ENCODE measurements around the gene NKX3-2.

DNA sequence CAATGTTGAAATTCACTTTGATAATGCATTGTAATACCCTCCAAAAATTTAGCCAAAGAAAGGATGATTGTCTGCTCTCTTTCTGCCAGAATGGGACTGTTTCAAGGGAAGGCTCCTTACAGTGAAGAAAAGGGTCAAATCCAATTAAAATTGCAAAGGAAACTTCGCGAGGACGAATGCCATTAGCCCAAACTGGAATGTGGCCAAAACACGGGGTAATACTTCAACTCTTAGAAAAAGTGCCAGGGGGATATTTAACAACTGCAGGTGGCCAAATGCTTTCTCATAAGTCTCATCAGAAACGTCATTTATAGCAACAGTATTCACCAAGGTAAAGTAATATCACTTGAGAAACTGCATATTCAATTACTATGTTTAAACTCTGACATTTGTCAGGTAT, 29.0 kb downstream of the NKX3-2 start:
- TF ChIP-seq, protein P1, sequence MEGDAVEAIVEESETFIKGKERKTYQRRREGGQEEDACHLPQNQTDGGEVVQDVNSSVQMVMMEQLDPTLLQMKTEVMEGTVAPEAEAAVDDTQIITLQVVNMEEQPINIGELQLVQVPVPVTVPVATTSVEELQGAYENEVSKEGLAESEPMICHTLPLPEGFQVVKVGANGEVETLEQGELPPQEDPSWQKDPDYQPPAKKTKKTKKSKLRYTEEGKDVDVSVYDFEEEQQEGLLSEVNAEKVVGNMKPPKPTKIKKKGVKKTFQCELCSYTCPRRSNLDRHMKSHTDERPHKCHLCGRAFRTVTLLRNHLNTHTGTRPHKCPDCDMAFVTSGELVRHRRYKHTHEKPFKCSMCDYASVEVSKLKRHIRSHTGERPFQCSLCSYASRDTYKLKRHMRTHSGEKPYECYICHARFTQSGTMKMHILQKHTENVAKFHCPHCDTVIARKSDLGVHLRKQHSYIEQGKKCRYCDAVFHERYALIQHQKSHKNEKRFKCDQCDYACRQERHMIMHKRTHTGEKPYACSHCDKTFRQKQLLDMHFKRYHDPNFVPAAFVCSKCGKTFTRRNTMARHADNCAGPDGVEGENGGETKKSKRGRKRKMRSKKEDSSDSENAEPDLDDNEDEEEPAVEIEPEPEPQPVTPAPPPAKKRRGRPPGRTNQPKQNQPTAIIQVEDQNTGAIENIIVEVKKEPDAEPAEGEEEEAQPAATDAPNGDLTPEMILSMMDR (conservative IDR thresholded peaks at IDR 0.05 in 1 of 2, IDR thresholded peaks at IDR 0.05 in 1 of 2; ENCODE audit: extremely low read depth in 1 of 2, insufficient read depth in 1 of 2, low read depth in 1 of 2, low read length in 2 of 2), result no peak
- no peak for TF ChIP-seq EZH2 (IDR thresholded peaks at IDR 0.05; ENCODE audit: borderline replicate concordance, low read length)

Measured in mammary epithelial cell (primary cell).